Small intestine (tissue), 7 donors: ENCODE measurements around the gene CACNA1F. TPM values are rescaled to one million over a fixed set of nuclear protein-coding genes. Genes with fewer than 3 reads are reported as not detected.

Experiments used
- DNase-seq, 2 donors: peaks; one replicate each; pipeline versions ENCODE4 v3.0.0 to v3.0.0-alpha.2; 2013
- FAIRE-seq: peaks from 2 replicates; lab custom pipeline; 2012; peaks lifted over from hg19 to GRCh38; lab: Jason Lieb, UNC
- H3K27ac ChIP-seq, 3 donors: one replicate each; pipeline ENCODE4 v1.5.1; 2013; ENCODE audit warnings: low read length in 2 of 3, mild to moderate bottlenecking in 2 of 3, control low read depth in 1 of 3, inconsistent platforms in 1 of 3, low read depth in 1 of 3, moderate library complexity in 1 of 3
- H3K27me3 ChIP-seq, 3 donors: one replicate each; pipeline ENCODE4 v1.6.1; 2013; ENCODE audit warnings: low read length in 3 of 3, inconsistent platforms in 1 of 3; ENCODE audit not compliant: control insufficient read depth in 3 of 3, insufficient read depth in 3 of 3
- H3K36me3 ChIP-seq, 3 donors: one replicate each; pipeline ENCODE4 v1.6.1; 2013; ENCODE audit warnings: low read length in 3 of 3, inconsistent platforms in 1 of 3, low read depth in 1 of 3, mild to moderate bottlenecking in 1 of 3, moderate library complexity in 1 of 3; ENCODE audit not compliant: control insufficient read depth in 3 of 3, insufficient read depth in 2 of 3
- H3K4me1 ChIP-seq, 3 donors: one replicate each; pipeline ENCODE4 v1.6.1; 2013; ENCODE audit warnings: low read length in 2 of 3, inconsistent platforms in 1 of 3, low read depth in 1 of 3, mild to moderate bottlenecking in 1 of 3, moderate library complexity in 1 of 3; ENCODE audit not compliant: control insufficient read depth in 3 of 3, insufficient read depth in 2 of 3
- H3K4me3 ChIP-seq, 3 donors: one replicate each; pipeline ENCODE4 v1.5.1; 2013; ENCODE audit warnings: low read length in 3 of 3, control low read depth in 1 of 3, inconsistent platforms in 1 of 3, low read depth in 1 of 3, mild to moderate bottlenecking in 1 of 3, moderate library complexity in 1 of 3
- H3K9me3 ChIP-seq, 2 donors: one replicate each; pipeline ENCODE4 v1.6.1; 2013; ENCODE audit warnings: low read depth in 1 of 2, low read length in 1 of 2; ENCODE audit not compliant: control insufficient read depth in 2 of 2, insufficient read depth in 1 of 2
- WGBS, 3 donors: extraction: QIAGEN DNeasy Blood & Tissue Kit; methylation state at CpG; one replicate each; pipeline ENCODE4 v1.1.7; 2013; 5-methylcytosine and 5-hydroxymethylcytosine counted together
- polyA plus RNA-seq, 4 donors: library from polyadenylated mRNA; stranded (reverse) in 3 of 4; unstranded in 1 of 4; fragments of 200-250 nt in 3 of 4; fragments of 120-200 nt in 1 of 4; gene quantifications; one replicate each; pipeline versions ENCODE4 v1.2.1 to v1.2.3, GENCODE V29; 2013
- donor health status: healthy with polysubstance abuse.
- donor health status: control.
- donor health status: control.
- donor health status: Bipolar disorder and iron deficiency.
- donor health status: healthy.

CACNA1F gene
- polyA plus RNA-seq, 4 donors: 0.22 to 1.7 (median 0.31) TPM

DNA sequence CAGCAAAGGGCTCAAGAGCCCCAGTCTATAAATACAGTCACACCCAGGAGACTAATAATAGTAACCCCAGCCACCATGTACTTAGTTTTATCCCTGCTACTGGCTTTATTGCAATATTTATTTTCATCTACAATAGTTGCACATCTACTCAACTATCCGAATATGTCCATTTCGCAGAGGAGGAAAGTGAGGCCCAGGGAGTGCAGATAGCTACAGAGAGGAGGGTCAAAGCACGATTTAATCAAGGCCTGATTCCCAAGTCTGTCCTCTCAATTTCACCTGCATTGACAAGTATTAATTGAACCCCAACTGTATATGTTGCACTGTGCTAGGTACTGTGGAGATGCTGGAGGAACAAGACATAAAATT lies 65.4 kb downstream of the CACNA1F start:
- FAIRE-seq (no peak), DNase-seq (no peak)
- WGBS, 3 donors: 56 to 75% (median 65%) methylated on average over 3 of the region's 3 CpGs
- Histone ChIP-seq H3K27me3 (no peaks in the 10 kb centered on the region), H3K4me3 (peak overlapping the region in 1 of 3 donors; percentile 34), H3K9me3 (no peaks in the 10 kb centered on the region), H3K27ac (peak overlapping the region; percentile 63 to 98 (median 94)), H3K36me3 (peaks cover 0 to 4% (median 0%) of the 10 kb centered on the region in 3 donors), H3K4me1 (peaks cover 0 to 12% (median 4%) of the 10 kb centered on the region in 3 donors)

DNA sequence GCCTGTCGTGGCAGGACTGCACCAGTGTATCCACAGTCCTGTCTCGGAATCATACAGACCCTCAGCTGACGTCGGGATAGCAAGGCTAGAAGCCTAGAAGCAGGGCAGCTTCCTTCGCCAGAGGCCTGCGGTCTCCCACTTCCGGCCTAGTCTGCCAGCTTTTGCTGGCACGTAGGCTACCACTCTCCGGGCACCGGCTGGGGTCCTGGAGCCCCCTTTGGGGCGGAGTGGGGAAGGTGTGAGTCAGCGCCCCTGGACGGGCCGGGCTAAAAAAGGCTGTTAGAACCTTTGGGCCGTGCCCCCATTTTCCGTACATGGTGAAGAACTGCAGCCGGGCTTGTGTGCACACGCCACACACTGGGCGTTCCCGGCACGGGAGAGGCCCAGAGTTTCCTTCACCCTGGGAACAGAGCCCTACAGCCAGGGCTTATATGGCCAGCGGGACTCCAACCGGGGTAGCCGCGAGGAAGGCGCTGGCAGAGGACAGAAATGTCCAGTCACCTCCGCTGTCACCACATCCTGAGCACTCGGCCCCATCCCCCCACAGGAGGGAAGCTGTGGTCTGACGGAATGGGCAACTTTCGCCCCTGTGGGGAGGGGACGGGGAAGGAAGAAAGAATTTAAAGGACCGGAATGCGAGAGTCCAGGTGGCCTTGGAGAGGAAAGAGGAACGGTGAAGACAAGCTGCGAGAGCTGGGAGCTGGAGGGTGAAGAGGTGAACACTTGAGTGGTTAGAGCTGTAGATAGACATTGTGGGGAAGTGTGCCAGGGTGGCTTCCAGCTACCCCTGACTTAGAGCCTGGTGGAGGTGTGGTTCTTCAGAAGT lies 66.0 kb downstream of the CACNA1F start:
- DNase-seq (peak; percentile 63 to 70), FAIRE-seq (no peak)
- Histone ChIP-seq H3K9me3 (no peaks in the 10 kb centered on the region), H3K27ac (peak overlapping the region; percentile 63 to 98 (median 94)), H3K4me1 (peaks cover 0 to 12% (median 4%) of the 10 kb centered on the region in 3 donors), H3K4me3 (peak overlapping the region in 2 of 3 donors; percentile 34 to 50), H3K36me3 (peaks cover 0 to 4% (median 0%) of the 10 kb centered on the region in 3 donors), H3K27me3 (no peaks in the 10 kb centered on the region)
- 2 to 39% (median 17%) methylated on average over 28 to 35 of the region's 35 CpGs for WGBS, 3 donors

DNA sequence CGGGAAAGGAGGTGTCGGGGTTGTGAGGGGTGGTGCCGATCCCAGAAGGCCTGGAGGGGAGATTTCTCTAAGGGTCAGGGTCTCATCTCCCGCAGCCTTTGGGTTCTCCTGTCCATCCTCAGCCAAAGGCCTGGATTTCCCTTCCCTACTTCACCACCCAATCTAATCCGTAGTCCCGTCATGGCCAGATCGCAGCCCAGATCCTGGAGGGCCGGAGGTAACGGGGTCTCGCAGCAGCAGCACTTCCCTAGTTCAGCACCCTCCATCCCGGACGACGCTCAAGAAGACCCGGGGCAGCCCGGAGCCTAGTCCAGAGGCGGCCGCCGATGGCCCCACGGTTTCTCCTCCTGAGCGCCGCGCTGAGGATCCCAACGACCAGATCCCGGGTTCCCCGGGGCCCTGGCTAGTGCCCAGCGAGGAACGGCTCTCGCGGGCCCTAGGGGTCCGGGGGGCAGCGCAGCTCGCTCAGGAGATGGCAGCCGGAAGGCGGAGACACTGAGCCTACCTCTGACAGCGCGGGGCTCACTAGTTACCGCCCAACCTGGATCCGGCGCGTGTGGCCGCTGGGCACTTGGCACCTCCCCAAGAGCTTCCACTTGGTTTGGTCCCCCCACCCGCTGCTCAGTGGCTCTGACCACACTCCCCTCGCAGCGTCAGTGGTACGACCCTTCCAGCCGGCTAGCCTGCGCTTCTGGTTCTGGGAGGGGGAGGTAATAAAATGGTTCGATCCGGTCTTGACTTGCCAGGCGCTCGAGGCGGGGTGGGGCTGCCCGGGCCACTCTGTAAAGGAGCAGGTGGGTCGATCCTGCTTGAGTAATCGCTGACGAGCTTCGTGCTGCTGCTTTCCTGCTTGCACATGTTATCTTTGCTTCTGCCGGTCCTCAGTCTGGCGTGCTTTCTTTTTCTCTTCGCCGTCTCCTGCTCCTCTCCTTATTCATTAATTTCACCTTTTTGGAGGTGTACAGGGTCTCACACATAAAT lies 66.9 kb downstream of the CACNA1F start:
- no peaks in the 10 kb centered on the region for H3K27me3 ChIP-seq
- peak overlapping the region in 2 of 3 donors; percentile 47 to 50 for H3K4me3 ChIP-seq
- peak overlapping the region; percentile 82 to 98 (median 94) for H3K27ac ChIP-seq
- H3K36me3 ChIP-seq: peaks cover 0 to 4% (median 0%) of the 10 kb centered on the region in 3 donors
- FAIRE-seq (no peak), DNase-seq (peak; percentile 88 to 92)
- H3K9me3 ChIP-seq: no peaks in the 10 kb centered on the region
- WGBS, 3 donors: 2 to 37% (median 10%) methylated on average over 26 to 61 of the region's 61 CpGs
- H3K4me1 ChIP-seq: peaks cover 0 to 12% (median 4%) of the 10 kb centered on the region in 3 donors

DNA sequence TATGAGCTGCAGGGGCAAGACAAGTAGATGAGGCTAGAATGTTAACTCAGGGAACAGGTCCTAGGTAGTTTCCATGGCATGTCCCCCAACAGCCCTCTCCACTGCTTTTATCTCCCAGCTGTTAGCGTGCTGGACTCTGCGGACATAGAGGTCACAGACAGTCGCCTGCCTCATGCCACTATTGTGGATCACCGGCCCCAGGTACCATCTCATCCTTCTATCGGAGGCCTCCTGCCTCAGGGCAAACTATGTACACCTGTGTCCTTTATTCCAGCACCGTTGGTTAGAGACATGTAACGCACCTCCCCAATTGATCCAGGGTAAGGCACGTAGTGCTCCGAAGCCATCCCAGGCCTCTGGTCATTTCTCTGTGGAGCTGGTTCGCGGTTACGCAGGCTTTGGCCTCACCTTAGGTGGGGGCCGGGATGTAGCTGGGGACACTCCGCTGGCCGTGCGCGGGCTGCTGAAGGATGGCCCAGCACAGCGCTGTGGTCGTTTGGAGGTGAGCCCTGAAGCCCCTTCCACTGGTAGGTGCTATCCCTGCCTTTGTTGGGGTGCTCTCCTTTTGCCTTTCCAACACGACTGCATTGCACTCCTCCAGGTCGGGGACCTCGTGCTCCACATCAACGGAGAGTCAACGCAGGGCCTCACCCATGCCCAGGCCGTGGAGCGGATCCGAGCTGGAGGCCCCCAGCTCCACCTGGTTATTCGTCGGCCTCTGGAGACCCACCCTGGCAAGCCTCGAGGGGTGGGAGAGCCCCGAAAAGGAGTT lies 68.4 kb downstream of the CACNA1F start:
- H3K27me3 ChIP-seq: no peaks in the 10 kb centered on the region
- peaks cover 0 to 12% (median 4%) of the 10 kb centered on the region in 3 donors for H3K4me1 ChIP-seq
- peak overlapping the region in 2 of 3 donors; percentile 92 to 94 for H3K27ac ChIP-seq
- H3K36me3 ChIP-seq: peaks cover 0 to 4% (median 0%) of the 10 kb centered on the region in 3 donors
- DNase-seq (no peak), FAIRE-seq (no peak)
- WGBS, 3 donors: 83 to 91% (median 86%) methylated on average over 29 to 31 of the region's 31 CpGs
- H3K4me3 ChIP-seq: no peak overlapping the region
- H3K9me3 ChIP-seq: no peaks in the 10 kb centered on the region

DNA sequence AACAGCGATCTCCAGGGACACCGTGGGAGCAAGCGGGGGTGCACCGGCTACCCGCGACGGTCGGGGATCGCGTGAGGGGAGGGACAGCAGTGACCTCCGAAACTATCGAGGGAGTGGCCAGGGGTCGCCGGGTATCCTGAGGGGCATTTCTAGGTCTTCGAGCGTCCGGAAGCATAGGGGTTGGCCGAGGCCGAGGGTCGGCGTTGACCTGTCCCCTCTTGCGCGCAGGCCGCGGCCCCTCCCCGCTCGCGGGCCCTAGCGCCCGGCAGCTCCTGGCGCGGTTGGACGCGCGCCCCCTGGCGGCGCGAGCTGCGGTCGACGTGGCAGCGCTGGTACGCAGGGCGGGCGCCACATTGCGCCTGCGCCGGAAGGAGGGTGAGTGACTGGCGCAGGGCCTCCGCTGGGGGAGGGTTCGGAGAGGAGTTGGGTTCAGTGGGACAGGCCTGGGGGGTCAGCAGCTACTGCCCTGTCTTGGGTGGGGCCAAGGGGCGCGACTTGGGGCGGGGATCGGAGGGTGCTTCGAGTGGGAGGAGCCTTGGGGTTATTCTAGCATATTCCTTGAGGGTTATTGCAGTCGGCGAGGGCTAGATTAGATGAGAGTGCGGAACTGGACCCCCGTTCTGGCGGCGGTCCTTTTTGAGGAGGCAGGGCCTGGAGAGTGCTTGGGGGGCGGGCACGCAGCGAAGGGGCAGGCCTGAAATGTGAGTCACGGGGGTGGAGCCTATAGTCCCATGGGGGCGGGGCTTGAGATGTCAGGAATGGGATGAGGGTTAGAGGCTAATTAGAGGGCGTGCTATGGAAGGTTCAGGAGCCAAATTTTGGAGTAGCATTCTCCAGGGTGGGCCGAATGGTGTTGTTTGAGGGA lies 69.4 kb downstream of the CACNA1F start:
- H3K36me3 ChIP-seq: peaks cover 0 to 4% (median 0%) of the 10 kb centered on the region in 3 donors
- H3K9me3 ChIP-seq: no peaks in the 10 kb centered on the region
- no peak for FAIRE-seq
- peak overlapping the region; percentile 27 to 41 (median 30) for H3K4me3 ChIP-seq
- H3K4me1 ChIP-seq: peaks cover 0 to 12% (median 4%) of the 10 kb centered on the region in 3 donors
- WGBS, 3 donors: 2 to 43% (median 8%) methylated on average over 23 to 69 of the region's 69 CpGs
- H3K27ac ChIP-seq: peak overlapping the region; percentile 68 to 94 (median 92)
- DNase-seq: peak; percentile 83 to 91
- H3K27me3 ChIP-seq: no peaks in the 10 kb centered on the region

DNA sequence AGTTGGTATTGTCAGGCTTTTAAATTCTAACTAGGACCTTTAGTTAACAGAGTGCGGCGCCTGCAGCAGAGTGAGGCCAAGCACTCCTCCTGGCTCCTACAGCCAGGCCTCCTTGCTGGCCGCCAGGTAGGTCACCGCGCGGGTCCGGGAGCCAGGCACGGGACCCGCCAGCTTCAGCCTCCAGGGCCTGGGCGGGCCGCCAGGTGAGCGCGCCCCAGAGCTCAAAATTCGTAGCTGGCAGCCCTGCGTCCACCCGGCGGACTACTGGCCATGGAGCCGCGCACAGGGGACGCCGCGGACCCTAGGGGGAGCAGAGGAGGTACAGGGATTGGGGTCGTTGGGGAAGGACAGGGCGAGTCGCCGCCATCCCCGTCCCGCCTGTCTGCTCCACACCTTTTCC lies 70.5 kb downstream of the CACNA1F start, which contains the start of gene MAGIX:
Gene MAGIX (plus strand): TSS at position 139 of the 400 bp plus-strand sequence. CDS start 132 bp downstream, at position 271.
- no peak for FAIRE-seq
- 77 to 83% (median 82%) methylated on average over 19 to 28 of the region's 28 CpGs for WGBS, 3 donors
- Histone ChIP-seq H3K4me3 (peak within 1 kb of the TSS; percentile 27 to 40 (median 30)), H3K36me3 (peaks cover 0 to 4% (median 0%) of the 10 kb centered on the region in 3 donors), H3K4me1 (peaks cover 0 to 8% (median 2%) of the 10 kb centered on the region in 3 donors), H3K9me3 (no peaks in the 10 kb centered on the region), H3K27ac (peak within 1 kb of the TSS; percentile 68 to 94 (median 92)), H3K27me3 (no peaks in the 10 kb centered on the region)
- DNase-seq: no peak

DNA sequence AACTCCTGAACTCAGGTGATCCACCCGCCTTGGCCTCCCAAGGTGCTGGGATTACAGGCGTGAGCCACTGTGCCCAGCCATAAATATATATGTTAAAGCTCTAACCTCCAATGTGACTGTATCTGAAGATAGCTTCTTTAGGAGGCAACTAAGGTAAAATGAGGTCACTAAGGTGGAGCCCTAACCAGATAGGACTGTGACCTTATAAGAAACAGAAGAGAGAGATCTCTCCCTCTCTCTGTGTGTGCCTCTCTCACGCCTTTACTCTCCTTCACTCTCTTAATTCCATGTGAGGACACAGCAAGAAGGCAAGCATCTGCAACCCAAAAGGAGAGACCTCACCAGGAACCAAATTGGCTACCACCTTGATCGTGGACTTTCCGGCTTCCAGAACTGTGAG lies 71.5 kb downstream of the CACNA1F start:
- DNase-seq (no peak), FAIRE-seq (no peak)
- H3K27me3 ChIP-seq: no peaks in the 10 kb centered on the region
- H3K9me3 ChIP-seq: no peaks in the 10 kb centered on the region
- H3K27ac ChIP-seq: no peak overlapping the region
- no peak overlapping the region for H3K4me3 ChIP-seq
- no peaks in the 10 kb centered on the region for H3K4me1 ChIP-seq
- WGBS, 3 donors: 71 to 80% (median 77%) methylated on average over 5 of the region's 5 CpGs
- peaks cover 0 to 4% (median 0%) of the 10 kb centered on the region in 3 donors for H3K36me3 ChIP-seq
